NCI-H774 (cell line): ENCODE results near the gene CEP85.
A peak's percentile ranks its signal among the peaks of the same experiment; 100 is the strongest.

Experiments used
- DNase-seq: peaks from one replicate; lab custom pipeline; 2025; lab: John Stamatoyannopoulos, UW

CEP85 gene

DNA sequence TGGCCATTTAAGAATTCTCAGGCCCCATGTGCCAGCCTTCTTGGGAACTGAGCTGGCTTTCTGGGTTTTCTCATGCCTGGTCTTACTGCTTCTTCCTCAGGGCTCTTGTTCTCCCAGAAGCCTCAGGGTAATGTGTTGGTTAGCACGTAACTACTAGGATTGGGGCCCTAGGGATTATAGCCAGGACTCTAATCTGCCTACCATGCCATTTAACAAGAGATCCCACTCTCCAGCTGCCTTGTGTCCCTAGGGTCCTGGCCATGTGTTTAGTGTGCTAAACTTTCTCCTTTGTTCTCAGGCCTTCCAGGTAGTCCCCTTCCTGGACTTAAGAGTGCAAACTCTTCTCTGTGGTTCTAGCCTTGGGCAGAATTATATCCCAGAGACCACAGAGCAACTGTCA lies 43.7 kb downstream of the CEP85 start:
- DNase-seq: no peak

DNA sequence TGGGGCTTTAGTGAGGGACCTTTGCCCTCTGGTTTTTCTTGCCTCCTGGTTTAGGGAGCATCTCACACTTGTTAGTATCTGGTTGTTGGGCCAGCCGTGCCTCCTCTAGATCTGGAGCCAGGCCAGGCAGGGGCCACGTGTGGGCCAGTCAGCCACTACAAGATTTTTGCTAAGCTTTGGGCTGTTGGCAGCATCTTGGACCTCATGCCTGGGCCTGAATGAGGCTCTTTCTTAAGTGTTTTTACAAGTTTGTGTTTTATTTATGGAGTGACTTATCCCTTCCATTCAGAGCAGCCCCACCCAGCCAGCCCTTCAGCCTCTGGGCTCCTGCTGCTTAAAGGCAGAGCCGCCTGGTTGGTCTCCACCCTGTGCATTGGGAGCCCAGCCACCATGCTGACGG lies 44.3 kb downstream of the CEP85 start:
- no peak for DNase-seq

DNA sequence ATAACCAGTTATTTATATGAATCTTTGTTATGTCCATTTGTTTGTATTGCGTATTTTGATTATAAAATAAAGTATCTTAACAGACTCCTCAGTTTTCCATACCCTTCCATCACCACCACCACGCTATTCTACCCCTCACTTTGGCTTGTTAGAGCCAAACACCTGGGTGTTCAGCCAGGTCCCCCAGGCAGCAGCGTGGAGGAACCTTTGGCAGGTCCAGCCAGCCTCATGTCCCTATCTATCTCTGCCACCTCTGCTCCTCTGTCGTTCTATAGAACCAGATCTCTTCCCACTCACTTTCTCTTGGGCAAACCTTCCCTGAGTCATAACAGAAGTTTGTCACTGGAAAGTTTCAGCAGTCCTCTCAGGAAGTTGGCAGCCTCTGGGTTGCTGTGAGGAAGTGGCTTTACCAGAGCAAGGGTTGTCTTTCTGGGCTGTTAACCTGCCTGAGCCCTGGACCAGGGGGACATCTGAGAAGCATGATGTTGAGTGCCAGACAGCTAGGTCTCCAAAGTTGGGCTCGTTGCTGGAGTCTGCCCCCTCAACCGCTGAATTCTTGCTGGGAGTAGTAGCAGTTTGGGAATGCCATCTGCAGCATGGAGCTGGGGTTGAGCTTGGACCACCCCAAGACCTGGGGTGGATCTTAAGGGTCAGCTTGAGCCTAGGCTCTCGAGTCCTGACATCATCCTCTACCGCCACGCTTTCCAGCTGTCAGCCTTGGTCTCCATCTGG lies 44.9 kb downstream of the CEP85 start:
- DNase-seq: no peak

DNA sequence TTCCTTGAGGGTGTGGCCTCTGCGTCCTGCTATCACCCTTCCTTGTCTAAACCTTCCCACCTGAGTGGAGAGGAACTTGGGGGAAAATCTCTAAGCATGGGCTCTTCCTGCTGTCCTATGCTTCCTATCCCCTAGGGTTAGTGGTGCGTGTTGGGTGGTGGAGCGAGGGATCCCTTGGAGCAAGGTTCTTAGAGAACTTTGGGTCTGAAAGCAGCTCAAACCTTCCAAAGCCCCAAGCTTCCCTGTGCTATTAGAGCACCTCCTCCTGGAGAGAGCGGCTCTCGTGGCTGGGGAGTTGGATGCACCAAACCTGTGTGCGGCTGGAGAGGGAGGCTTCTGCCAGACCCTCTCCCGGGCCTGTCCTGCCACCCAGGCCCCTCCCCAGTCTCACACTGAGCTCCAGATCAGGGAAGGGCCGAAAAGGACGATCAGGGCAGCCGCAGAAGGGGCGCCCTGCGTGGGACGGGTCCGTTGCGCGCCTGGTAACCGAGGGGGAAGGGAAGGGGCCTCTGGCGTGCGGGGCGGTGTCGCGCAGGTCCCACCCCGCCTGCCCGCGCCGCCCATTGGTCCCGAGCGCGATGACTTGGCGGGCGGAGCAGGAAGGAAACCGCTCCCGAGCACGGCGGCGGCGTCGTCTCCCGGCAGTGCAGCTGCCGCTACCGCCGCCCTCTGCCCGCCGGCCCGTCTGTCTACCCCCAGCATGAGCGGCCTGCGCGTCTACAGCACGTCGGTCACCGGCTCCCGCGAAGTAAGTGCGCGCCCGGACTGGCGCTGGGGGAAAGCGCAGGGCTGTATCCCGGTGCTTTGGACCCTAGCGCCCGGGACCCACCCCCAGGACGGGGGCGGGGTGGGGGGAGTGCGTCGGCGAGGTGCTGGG lies 45.7 kb downstream of the CEP85 start, which contains the start of gene SH3BGRL3:
Gene SH3BGRL3, plus strand, starts transcription at position 631 of the 877 bp plus-strand sequence. Its CDS starts 70 bp downstream, at position 701.
- DNase-seq: peak; percentile 55

DNA sequence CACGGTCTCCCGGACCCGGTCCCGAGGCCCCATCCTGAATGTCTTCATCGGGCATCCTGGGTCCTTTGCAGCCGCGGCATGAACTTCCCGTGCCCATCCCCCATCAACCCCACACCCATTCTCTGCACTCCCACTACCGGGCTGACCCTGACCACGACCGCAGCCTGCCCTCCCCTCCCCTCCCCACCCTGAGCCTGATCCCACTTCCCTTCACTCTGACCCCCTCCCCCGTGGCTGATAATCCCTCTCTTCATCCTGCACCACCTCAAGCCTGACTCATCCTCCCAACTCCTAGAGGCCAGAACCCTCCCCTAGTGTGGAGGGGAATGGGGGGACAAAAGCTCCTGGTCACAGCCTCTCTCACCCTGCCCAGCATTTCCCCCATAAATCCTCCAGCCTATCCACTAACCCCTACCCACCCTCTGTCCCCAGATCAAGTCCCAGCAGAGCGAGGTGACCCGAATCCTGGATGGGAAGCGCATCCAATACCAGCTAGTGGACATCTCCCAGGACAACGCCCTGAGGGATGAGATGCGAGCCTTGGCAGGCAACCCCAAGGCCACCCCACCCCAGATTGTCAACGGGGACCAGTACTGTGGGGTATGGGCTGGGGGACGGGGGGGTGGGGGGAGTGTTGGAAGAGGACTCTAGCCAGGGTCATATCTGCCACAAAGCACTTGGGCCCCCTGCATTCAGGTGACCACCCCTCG lies 46.5 kb downstream of the CEP85 start:
- no peak for DNase-seq

DNA sequence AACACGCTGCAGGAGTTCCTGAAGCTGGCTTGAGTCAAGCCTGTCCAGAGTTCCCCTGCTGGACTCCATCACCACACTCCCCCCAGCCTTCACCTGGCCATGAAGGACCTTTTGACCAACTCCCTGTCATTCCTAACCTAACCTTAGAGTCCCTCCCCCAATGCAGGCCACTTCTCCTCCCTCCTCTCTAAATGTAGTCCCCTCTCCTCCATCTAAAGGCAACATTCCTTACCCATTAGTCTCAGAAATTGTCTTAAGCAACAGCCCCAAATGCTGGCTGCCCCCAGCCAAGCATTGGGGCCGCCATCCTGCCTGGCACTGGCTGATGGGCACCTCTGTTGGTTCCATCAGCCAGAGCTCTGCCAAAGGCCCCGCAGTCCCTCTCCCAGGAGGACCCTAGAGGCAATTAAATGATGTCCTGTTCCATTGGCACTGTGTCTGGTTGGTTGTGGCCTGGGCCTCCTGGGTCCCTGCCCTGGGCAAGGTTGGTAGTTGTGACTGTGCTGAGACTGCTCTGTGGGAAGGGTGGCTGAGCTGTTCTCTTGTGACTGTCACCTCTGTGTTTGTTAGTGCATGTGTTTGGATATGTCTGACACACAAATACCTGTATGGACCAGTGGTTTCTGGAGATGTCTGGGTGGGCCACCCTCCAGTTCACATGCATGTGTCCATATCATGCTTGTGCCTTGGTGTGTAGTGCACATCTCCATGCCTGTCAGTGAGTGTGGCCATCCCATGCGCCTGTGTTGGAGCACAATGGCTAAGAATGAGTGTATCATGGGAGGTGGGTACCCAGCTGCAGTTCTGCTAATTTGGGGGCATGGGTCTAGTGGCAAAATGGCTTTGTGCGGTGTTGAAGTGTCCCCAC lies 47.3 kb downstream of the CEP85 start:
- DNase-seq: no peak

DNA sequence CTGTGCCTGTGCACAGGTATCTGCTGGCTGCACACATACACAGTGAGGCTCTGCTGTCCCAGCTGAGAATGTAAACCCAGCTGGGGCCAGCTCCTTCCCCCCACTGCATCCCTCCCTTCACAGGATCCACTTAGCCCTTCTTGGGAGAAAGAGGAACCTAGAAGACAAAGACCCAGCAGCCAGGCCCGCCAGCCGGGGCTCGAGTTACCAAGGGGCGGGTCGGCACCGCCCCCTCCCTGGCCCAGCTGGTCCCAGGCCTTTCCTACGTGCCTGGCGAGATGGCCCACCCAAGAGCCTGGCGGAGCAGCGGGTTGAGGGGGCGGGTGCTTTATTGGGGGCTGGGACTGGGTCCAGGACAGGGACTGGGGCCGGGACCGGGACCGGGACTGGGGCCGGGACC lies 48.0 kb downstream of the CEP85 start:
- DNase-seq: no peak

DNA sequence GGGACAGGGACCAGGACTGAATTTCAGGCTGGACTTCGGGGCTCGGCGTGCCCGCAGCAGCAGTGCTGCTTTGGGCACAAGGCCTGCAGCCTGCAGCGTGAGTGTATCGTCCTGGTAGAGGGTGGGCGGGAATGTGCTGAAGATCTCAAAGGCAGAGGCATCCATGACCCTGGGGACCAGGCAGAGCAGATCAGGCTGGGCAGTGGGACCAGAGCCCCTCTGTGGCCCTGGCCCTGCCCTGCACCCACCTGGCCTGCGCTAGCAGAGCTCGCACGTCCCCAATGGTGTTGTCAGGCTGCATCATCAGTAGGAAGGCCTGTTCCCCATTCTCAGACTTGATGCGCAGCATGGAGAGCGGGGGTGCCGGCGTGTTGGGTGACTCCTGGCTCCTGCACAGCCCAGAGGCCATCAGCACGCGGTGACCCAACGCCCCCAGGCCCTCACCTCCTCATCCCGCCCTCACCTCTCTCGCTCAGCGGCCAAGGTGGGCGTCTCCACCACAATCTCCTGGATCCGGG lies 48.5 kb downstream of the CEP85 start:
- DNase-seq: no peak

DNA sequence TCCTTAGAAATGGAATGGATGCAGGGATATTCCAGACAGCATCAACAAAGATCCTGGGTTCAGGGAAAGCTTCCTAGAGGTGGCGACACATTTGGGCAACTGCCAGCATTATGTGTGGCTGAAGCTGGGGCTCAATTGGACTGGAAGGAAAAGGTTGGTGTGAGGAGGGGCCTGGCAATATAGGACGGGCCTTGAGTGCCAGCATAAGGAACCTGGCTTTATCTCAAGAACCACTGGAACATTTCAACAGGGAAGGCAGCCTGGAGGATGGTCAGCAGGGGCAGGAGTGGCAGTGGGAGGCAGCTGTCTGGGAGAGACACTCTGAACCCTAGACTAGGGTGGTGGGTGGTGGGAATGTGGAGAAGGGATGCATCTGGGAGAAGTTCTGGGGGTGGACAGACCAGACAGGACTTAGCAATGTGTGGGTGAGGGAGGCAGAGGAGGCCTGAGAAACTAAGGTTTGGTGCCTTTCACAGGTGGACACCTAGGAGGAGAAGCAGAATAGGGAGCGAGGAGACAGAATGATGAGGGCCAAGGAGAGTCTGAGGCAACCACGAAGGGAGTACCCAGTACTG lies 49.4 kb downstream of the CEP85 start:
- no peak for DNase-seq

DNA sequence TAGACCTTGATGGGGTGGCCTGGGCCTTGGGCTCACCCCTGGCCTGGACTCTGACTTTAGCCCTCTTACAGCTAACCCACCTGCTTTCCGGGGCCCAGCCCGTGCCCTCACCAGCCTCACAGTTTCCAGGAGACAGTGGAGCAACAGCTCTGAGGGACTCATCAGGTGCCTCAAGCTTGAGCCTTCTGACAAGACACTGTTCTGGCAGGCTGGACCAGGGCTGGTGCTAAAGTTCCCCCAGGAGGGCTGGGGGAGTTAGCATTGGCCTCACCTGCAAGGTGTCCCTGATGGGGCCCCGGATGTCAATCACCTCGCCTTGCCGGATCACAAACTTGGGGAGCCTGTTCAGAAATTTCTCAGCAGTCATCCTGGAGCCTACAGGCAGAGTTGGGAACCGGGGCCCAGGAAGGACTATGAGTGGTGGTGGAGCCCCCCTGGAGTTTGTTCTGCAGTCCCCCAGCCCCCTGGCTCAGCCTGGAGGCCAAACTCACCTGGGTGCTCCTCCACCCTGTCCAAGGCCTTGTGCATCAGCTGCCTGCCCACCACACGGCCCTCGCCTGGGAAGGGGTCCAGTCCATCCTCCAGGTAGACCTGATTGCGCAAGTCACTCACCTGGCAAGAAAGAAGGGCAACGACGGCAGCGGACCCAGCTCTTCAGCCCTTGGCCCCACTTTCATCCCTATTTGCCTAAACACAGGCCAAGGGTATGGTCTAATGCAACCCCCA lies 50.0 kb downstream of the CEP85 start:
- no peak for DNase-seq

DNA sequence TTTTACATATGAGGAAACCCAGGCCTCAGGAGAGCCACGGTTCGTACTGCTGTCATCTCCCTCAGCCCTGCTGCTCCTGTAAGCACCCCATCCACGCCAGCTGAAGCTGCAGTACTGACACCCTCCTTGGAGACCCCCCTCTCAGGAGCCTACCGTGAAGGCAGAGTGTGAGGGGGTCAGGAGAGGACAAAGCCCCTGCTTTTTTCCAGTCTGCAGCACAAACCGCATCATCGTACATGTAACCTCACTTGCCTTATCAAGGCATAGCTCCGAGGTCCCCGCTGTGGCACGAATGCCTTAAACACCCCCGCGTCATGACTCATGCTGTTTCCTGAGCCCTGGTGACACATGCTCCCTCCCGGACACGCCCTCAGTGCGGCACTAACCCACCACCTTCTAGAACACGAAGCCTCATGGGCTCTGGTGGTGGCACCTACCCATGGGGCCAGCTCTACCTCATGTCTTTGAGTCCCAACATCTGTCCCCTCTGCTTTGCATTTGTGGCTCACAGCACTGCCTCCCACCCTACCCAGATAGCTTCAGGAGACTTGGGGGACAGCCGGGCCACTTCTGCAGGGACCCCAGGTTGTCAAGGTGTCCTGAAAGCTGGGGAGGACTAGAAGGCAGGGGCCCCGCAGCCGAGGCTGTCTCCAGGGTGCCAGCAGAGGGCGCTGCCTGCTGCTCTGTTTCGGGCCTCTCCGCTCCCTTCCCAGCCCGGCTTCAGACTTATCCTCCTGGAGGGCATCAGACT lies 50.8 kb downstream of the CEP85 start:
- no peak for DNase-seq

DNA sequence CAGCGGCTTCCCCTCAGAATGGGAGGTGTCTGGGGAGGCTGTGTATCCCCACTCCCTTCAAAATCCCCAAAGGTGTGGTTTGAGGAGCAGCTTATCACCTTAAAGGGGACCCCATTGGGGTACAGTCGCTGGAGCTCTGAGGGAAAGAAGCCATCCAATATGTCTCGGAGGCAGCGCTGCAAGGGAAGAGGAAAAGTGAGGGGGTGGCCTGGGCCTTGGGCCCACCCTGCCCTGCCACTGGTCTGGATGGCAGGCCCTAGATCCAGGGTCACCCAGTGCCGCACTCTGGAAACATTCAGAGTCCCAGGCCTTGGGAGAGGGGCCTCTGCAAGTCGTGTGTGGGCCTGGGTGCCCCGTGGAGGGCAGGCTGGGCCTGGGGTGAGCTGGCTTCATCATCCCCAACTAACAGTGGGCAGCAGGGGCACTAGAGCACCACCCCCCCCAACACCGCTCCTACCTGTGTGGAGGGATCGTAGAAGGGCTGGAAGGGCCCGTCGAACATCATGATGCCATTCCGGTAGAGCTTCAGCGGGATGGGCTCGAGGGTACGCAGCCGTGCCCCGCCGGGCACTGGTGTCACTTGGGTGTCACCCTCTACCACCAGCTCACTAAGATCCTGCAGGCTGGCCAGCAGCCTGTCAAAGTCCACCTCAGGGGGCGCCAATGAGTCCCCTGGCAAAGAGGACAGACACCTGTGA lies 51.5 kb downstream of the CEP85 start:
- DNase-seq: no peak

DNA sequence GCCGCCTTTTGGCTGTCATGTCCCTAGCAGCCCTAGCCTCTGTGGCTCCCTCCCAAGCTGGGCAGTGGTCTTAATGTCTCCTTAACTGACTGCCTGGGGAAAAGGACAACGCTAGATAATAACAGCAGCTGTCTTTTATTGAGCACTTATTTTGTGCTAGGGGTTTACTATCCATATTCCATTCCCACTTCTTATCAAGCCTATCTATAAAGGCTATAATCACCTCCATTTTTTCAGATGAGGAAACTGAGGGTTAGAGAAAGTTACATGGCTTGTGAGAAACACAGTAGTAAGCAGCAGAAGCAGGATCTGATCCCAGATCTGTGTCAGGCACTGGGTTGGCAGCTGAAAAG lies 52.0 kb downstream of the CEP85 start:
- DNase-seq: no peak

DNA sequence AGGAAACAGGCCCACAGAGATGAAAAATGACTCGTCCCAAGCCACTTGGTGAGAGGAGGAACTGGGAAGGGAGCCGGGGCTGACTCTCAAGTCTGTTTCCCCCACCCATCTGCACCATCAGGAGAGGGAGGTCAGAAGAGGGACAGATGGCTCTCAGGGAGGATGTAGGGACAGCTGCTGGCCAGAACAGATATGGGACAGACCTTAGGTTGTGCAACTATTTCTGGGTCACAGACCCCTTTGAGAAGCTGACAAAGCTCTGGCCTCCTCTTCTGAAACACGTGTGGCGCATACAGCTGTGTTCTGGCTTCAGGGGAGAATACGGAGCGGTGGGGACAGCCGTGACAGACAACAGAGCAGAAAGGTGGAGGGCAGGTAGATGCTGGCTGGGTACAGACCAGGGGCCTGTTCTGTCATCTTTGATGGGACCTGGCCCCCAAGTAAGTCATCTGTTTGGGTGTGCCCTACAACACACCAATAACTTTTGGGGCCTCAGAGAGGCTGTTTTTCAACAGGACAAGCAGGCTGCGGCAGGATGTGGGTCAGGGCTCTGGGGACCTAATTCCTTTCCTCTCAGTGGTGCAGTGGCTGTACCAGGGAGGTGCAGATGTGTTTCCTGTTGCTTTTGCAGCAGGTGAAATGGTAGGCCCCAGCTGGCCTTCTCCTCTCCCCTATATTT lies 53.2 kb downstream of the CEP85 start:
- no peak for DNase-seq

DNA sequence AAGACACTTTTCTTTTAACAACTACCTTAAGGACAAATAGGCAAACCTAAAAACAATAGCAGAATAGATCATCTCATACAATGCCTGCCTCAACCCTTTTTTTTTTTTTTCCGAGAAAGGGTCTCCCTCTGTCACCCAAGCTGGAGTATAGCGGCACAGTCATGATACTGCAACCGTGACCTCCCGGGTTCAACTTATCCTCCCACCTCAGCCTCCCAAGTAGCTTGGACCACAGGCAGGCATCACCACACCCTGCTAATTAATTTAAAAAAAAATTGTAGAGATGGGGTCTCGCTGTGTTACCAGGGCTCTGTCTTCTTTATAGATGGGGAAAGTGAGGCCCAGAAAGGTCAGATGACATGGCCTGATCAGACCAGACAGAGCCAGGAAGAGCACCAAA lies 53.8 kb downstream of the CEP85 start:
- no peak for DNase-seq

DNA sequence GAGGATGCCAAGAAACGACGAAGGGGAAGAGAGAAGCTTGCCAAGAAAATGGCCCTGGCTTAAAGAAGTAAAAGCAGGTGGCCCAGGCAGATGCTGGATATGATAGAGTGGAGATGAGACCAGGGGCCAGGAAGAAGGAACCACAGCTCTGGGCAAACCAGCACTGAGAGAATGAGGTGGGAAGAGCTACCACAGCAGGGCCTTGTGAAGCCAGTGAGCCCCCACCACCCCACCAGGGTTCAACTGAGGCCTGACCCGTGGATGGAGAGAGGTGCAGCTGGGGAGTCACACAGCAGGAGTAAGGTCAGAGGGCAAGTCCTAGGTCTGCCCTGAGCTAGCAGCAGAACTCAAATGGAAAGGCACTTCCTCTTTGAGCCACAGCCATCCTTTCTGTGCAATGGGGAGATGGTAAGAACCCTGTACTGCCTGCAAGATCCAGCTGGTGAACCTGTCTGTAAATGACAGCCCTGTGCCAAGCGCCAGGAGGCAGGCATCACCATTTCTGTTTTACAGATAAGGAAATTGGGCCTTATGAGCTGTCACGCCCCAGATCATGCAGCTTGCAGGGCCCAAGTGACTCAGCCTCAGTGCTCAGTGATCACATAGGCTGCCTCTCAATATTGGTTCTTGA lies 54.4 kb downstream of the CEP85 start:
- no peak for DNase-seq

DNA sequence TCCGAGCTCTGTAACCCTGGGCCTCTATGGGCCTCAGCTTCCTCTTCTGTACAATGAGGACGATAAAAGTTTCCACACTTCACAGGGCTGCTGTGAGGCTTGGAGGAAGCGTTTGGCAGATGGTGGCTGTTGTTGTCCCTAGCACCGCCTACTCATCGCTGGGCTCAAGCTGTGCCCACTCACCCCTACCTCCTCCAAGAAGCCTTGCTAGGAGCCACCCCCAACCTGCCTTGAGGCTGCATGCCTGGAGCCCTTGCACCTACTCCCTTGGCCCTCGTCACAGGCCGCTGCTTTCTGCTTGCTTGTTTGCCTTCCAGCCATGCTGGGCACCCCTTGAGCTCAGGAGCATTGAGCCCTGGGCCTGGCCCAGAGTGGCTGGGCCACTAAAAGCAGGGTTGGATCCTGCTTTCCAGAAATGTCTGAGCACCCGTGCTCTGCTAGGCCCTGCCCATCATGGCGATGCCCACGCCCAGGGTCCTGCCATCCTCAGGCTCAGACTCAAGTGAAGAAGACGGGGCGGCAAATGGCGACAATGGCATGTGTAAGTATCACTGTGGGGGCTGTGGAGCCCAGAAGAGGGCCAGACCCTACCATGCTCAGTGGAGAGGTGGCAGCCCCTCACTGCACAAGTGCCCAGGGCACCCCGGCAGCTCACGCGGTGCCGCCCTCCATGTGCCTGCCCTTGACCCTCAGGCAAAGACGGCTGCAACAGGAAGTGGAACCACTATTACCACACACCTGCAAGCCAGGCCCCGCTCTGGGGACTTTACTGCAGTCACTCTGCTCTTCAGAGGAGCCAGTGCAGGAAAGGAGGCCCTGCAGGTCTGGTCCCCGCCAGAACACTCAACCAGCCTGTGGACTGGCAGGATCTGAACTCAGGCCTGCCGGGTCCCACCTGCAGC lies 55.4 kb downstream of the CEP85 start:
- DNase-seq: no peak
